GM18507 (cell line): ENCODE data around the gene DSTYK.

Source experiments
- DNase-seq: peaks from one replicate; pipeline ENCODE4 v3.0.0; 2011; ENCODE audit warnings: low read depth; ENCODE audit not compliant: insufficient read length; ENCODE audit errors: extremely low spot score
- FAIRE-seq: peaks from 2 replicates; lab custom pipeline; 2011; peaks lifted over from hg19 to GRCh38; lab: Jason Lieb, UNC

Gene DSTYK

DNA sequence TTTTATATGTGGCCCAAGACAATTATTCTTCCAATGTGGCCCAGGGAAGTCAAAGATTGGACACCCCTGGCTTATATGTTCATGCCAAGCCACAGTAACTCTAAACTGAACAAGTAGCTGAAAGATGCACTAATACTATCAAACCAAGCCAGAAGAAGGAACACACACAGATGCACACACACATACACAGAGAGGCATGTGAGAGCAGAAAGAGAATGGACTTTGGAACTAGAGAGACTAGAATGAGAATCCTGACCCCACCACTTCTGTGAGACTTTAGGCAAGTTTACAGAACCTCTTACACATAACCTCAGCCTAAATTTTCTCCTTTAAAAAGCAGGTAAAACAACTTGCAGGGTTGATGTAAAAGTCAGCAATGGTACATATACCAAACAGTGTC lies 116.1 kb downstream of the DSTYK start:
- no peak for DNase-seq
- FAIRE-seq, result no peak
